ENCODE results near the gene ADA. TPM values are rescaled to one million over a fixed set of nuclear protein-coding genes. Genes with fewer than 3 reads are reported as not detected.

Gene ADA
- total and polyA plus RNA-seq, 9 of the 15 experiments (the other 6 are each of a cell fraction or from before 2014, with no cell fraction given) = 2.4 to 26.1 (median 5.3) TPM

GRCh38 chr20:44657875-44658274, 6.4 kb upstream of the ADA start (continued):
- no peak for TF ChIP-seq RFX7 (CRISPR knock-in tag; IDR thresholded peaks at IDR 0.05)
- peak; percentile 66; the same call in 1 of the 2 replicates for TF ChIP-seq SMARCA5 (IDR thresholded peaks at IDR 0.05)
- TF ChIP-seq ZKSCAN3 (CRISPR knock-in tag; IDR thresholded peaks at IDR 0.05) = no peak
- no peak for TF ChIP-seq ZNF24 (IDR thresholded peaks at IDR 0.05)
- no peak for TF ChIP-seq YBX1 (IDR thresholded peaks at IDR 0.05)
- no peak for TF ChIP-seq RBBP5 (IDR thresholded peaks at IDR 0.05; ENCODE audit: borderline replicate concordance, insufficient read depth, low read length, poor library complexity, severe bottlenecking)
- TF ChIP-seq ZHX1 (conservative IDR thresholded peaks at IDR 0.05; ENCODE audit: low read length) = no peak
- no peak for TF ChIP-seq ESRRA (IDR thresholded peaks at IDR 0.05; ENCODE audit: borderline replicate concordance, low read depth)
- no peak for TF ChIP-seq ZNF77 (CRISPR knock-in tag; IDR thresholded peaks at IDR 0.05)
- TF ChIP-seq BCOR (IDR thresholded peaks at IDR 0.05) = 0 out of 2 replicates have a peak, but pooled peaks have one; percentile 13
- TF ChIP-seq GTF2F1 (IDR thresholded peaks at IDR 0.05; ENCODE audit: low read depth, low read length) = no peak
- no peak for TF ChIP-seq ZNF184 (CRISPR knock-in tag; IDR thresholded peaks at IDR 0.05)
- no peak for TF ChIP-seq SLC30A9 (CRISPR knock-in tag; IDR thresholded peaks at IDR 0.05)
- no peak for TF ChIP-seq TCF3 (CRISPR knock-in tag; IDR thresholded peaks at IDR 0.05)
- TF ChIP-seq HDAC3 (IDR thresholded peaks at IDR 0.05; ENCODE audit: borderline replicate concordance, partially characterized antibody) = no peak
- peak; percentile 54; the same call in 1 of the 2 replicates for TF ChIP-seq HLTF (IDR thresholded peaks at IDR 0.05)
- TF ChIP-seq PTTG1 (tag; IDR thresholded peaks at IDR 0.05; ENCODE audit: low read depth) = no peak
- peak; percentile 81 for TF ChIP-seq RBM25 (IDR thresholded peaks at IDR 0.05; ENCODE audit: low read depth, low read length, severe bottlenecking)
- TF ChIP-seq ZNF830 (CRISPR knock-in tag; IDR thresholded peaks at IDR 0.05) = no peak
- no peak for TF ChIP-seq ZNF407 (IDR thresholded peaks at IDR 0.05; ENCODE audit: low read depth)
- TF ChIP-seq RBM14 (IDR thresholded peaks at IDR 0.05; ENCODE audit: borderline replicate concordance, insufficient read depth, low read depth, low read length) = no peak
